ENCODE results near the gene TSTD1. TPM values are rescaled to one million over a fixed set of nuclear protein-coding genes. Genes with fewer than 3 reads are reported as not detected.

TSTD1 gene
- total and polyA plus RNA-seq, 12 donors, result 46.3 to 280 (median 93.3) TPM

DNA sequence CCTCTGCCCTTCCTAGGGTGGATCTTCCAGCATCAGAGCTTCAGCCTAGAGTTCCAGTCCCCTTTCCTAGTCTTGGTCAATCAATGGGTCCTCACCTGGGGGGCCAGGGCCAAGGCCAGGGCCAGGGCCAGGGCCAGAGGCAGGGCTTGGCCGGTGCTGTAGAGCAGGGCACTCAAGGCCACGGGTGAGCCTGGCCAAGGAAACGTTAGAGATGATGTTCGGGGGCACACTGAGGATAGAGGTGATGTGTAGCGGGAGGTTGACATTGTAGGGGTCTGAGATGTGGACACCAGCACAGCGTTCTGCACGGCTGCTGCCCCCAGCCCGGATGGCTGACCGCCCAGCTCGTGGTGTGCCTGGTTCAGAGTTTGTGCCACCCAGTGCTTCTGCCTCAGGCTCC, 12.5 kb upstream of the TSTD1 start:
- WGBS, 4 donors, result 82 to 83% (median 83%) methylated on average over 4 to 10 of the region's 10 CpGs
- Histone ChIP-seq H3K36me3 (replicated peaks in 1 of 2) (peaks cover 0 to 6% of the 10 kb centered on the region in 2 donors), H3K27ac (no peak overlapping the region), H3K9me3 (replicated peaks in 1 of 3) (no peaks in the 10 kb centered on the region), H3K4me3 (no peak overlapping the region), H3K4me1 (replicated peaks in 1 of 2) (no peaks in the 10 kb centered on the region), H3K27me3 (no peaks in the 10 kb centered on the region)
- TF ChIP-seq, protein P1, sequence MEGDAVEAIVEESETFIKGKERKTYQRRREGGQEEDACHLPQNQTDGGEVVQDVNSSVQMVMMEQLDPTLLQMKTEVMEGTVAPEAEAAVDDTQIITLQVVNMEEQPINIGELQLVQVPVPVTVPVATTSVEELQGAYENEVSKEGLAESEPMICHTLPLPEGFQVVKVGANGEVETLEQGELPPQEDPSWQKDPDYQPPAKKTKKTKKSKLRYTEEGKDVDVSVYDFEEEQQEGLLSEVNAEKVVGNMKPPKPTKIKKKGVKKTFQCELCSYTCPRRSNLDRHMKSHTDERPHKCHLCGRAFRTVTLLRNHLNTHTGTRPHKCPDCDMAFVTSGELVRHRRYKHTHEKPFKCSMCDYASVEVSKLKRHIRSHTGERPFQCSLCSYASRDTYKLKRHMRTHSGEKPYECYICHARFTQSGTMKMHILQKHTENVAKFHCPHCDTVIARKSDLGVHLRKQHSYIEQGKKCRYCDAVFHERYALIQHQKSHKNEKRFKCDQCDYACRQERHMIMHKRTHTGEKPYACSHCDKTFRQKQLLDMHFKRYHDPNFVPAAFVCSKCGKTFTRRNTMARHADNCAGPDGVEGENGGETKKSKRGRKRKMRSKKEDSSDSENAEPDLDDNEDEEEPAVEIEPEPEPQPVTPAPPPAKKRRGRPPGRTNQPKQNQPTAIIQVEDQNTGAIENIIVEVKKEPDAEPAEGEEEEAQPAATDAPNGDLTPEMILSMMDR (IDR thresholded peaks at IDR 0.05), result no peak
- no peak for TF ChIP-seq POLR2A (IDR thresholded peaks at IDR 0.05)
- intact Hi-C loops (cut with DNase I), result loop anchor here in 1 of 2 donors (5.0 kb wide), 1 partner anchor 49 kb away; no protein-coding TSS in a partner anchor
- DNase-seq, result no peak

DNA sequence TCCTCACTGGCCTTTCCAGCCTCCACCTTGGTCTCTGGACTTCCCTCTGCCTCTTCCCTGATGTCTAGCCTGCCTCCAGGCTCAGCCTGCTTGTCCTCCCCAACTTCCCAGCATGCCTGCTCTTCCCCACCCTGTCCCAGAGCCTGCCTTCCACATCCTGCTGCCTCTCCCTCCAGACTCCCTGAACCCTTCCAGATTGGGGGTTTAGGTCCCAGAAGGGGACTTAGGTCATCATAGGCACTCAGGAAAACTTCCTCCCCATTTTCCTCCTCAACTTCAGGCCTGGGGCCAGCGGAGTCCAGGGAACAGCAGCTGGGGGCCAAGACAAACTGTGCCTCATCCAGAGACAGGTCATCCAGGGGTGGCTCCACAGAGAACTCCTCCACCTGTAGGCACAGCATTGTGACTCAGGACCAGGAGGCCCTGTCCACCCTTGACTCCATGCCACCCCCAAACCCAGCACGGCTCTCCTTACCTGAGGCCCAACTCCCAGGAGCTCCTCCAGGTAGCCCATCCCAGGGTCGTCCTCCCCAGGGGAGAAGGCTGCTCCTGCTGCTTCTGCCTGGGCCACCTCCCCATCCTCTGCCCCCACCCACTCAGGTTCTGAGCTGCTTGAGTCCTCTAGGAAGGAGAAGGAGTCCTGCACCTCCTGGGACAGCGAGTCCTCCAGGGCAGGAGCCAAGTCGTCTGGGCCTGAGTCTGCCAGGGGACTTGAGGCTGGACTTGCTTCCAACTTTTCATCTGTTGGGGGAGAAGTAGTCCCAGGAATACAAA, 10.4 kb upstream of the TSTD1 start:
- TF ChIP-seq POLR2A (IDR thresholded peaks at IDR 0.05), result no peak
- TF ChIP-seq, protein P1 (IDR thresholded peaks at IDR 0.05), result no peak
- Histone ChIP-seq H3K27ac (no peak overlapping the region), H3K4me3 (no peak overlapping the region), H3K36me3 (replicated peaks in 1 of 2) (peaks cover 0 to 6% of the 10 kb centered on the region in 2 donors), H3K27me3 (no peaks in the 10 kb centered on the region), H3K9me3 (replicated peaks in 1 of 3) (no peaks in the 10 kb centered on the region), H3K4me1 (replicated peaks in 1 of 2) (peaks cover 6 to 7% of the 10 kb centered on the region in 2 donors)
- intact Hi-C loops (cut with DNase I), result no loop called here
- WGBS, 4 donors, result 86 to 98% (median 95%) methylated on average over 4 to 5 of the region's 5 CpGs
- no peak for DNase-seq

DNA sequence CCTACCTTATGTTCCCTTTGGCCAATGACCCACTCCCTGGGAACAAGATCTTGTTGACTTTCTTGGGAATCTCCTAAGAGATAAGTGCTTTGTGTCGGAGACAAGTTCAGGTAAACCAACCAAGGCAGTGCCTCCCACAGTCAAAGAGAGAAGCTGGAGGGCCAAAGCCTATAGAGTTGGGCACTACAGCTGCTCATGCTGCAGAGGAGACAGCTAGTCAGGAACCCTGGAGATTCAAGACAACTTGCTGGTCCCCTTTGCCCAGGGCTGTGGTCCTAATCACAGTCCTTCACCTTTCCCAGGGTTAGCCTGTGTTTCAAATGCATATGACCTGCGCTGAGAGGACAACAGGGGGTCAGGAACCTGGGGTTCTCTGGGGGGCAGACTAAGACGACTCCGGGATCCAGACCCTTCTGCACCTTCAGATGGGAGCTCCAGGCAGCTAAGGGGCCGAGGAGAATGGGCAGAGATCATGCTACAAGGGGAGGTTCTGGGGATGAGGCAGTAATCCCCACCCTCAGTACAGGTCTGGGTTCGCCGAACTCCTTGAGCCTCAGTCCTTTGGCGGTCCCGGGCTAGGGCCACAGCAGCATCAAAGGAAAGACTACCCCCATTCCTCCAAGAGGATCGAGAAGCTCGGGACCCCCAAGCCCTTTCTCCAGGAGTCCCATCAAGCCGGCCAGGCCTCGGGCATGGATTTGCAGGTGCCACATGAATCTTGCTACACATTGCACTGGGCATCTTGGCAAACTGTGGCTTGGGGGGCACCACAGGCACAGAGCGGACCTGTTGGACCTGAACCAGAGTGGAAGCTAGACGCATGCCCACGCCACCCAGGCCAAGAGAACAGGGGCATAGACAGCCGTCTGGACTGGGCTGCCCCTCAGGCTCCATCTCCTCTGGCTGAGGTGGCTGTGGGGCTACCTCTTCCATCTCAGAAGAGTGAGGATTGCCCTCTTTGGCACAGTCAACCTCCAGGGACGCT, 9.0 kb upstream of the TSTD1 start:
- no peaks in the 10 kb centered on the region for H3K9me3 ChIP-seq (replicated peaks in 1 of 3)
- no peaks in the 10 kb centered on the region for H3K27me3 ChIP-seq
- TF ChIP-seq, protein P1 (IDR thresholded peaks at IDR 0.05), result no peak
- no peak for TF ChIP-seq POLR2A (IDR thresholded peaks at IDR 0.05)
- H3K4me1 ChIP-seq (replicated peaks in 1 of 2), result peaks cover 10 to 11% of the 10 kb centered on the region in 2 donors
- peak overlapping the region in 1 of 5 donors; percentile 17 for H3K27ac ChIP-seq
- H3K36me3 ChIP-seq (replicated peaks in 1 of 2), result peaks cover 0 to 14% of the 10 kb centered on the region in 2 donors
- intact Hi-C loops (cut with DNase I), result no loop called here
- H3K4me3 ChIP-seq, result no peak overlapping the region
- 94 to 98% (median 97%) methylated on average over 12 to 18 of the region's 18 CpGs for WGBS, 4 donors
- no peak for DNase-seq
